Measurements from ENCODE around the gene BPIFA3.

DNA sequence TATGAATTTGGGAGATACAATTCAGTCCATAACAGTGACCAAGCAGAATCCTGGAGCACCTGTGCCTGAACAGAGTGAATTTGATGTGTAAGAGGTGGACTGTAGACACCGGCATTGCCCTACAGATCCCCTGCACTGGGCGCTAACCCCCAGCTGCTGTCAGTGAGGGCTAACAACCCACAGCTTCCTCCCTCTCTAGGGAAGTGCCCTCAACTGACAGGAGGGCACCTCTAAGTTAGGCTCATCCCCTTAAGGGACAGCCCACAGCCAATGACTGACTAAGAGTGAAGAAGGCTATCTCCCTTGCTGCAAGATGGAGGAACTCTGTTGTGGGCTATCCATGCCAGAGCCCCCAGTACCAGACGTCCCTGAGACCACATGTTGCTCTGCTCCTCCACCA lies 50.5 kb downstream of the BPIFA3 start:
- TF ChIP-seq ARNT (IDR thresholded peaks at IDR 0.05) (no peak), ELF4 (IDR thresholded peaks at IDR 0.05) (no peak), NFRKB (IDR thresholded peaks at IDR 0.05) (no peak), BHLHE40 (IDR thresholded peaks at IDR 0.05; ENCODE audit: borderline replicate concordance) (no peak), SP1 (IDR thresholded peaks at IDR 0.05) (no peak), HDGF (IDR thresholded peaks at IDR 0.05; ENCODE audit: borderline replicate concordance) (no peak), SUZ12 (IDR thresholded peaks at IDR 0.05) (no peak), L3MBTL2 (conservative IDR thresholded peaks at IDR 0.05) (no peak), FOXA1 (IDR thresholded peaks at IDR 0.05) (no peak), TARDBP (IDR thresholded peaks at IDR 0.05) (no peak), FOXK2 (IDR thresholded peaks at IDR 0.05) (no peak), FOXM1 (IDR thresholded peaks at IDR 0.05; ENCODE audit: borderline replicate concordance) (no peak)
- TF ChIP-seq, protein P1, sequence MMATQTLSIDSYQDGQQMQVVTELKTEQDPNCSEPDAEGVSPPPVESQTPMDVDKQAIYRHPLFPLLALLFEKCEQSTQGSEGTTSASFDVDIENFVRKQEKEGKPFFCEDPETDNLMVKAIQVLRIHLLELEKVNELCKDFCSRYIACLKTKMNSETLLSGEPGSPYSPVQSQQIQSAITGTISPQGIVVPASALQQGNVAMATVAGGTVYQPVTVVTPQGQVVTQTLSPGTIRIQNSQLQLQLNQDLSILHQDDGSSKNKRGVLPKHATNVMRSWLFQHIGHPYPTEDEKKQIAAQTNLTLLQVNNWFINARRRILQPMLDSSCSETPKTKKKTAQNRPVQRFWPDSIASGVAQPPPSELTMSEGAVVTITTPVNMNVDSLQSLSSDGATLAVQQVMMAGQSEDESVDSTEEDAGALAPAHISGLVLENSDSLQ (IDR thresholded peaks at IDR 0.05), result no peak

Measured in HEK293T (cell line).